Measurements from ENCODE around the gene MYO16. TPM values are rescaled to one million over a fixed set of nuclear protein-coding genes. Genes with fewer than 3 reads are reported as not detected.

The MYO16 gene
- total RNA-seq, 3 donors from 2014 or later, result 0.08 TPM; not detected in 2

DNA sequence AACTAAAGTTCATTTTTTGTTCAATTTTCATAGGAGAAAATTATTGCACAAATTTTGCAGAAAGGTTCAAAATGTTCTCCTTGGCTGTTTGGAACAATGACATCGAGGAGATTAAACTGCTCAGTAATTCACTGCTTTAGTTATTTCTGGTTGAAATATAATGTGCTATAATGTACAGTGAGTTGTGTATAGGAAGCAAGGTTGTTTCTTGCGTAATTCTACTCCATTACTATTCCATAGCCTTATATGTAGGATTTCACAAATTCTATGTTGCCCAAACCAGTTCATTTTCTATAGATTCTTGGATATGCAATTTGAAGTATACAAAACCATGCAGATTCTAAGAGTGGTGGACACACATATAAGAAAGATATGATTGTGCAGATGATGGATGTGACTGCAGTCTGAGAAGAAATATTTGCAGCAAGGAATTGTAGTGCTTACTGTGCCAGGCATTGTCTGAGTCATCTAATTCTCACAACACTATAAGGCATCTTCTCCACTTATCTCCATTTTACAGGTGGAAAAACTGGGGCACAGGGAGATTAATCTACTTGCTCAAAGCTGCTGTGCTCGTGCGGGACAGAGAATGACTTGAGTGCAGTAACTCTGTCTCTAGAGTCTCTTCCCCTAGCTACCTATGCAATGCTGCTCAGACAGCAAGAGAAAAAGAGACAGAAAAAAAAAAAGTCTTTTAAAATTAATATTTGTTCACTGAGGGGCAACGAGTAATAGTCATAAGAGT lies 515.5 kb downstream of the MYO16 start:
- DNase-seq, result no peak
- Mint-ChIP-seq H3K36me3 (ENCODE audit: insufficient read depth) (no peaks in the 10 kb centered on the region), H3K9me3 (no peaks in the 10 kb centered on the region), H3K27me3 (ENCODE audit: low read depth) (peaks cover 21% of the 10 kb centered on the region), H3K4me3 (no peak overlapping the region), H3K4me1 (ENCODE audit: low read depth) (no peaks in the 10 kb centered on the region)
- no peak for ATAC-seq

DNA sequence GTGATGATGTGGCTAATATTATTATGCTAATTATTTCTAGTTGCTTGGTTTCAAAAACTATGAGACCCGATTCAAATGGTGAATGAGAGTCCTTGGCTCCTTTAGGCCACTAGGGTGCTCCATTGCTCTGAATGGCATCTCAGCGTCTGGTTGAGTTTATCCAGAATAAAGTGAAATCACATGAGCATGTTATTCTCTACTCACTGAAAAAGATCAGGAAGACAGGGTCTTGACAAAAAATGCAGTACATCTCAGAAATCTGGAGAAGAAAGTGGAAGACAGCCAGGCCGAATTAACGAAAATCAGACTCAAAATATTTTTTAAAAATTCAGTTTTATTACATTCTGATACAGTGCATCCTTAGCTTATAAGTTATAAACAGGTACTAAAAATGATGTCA lies 516.2 kb downstream of the MYO16 start:
- ATAC-seq, result no peak
- no peak overlapping the region for H3K4me3 Mint-ChIP-seq
- no peak for DNase-seq
- H3K36me3 Mint-ChIP-seq (ENCODE audit: insufficient read depth), result no peaks in the 10 kb centered on the region
- H3K27me3 Mint-ChIP-seq (ENCODE audit: low read depth), result peaks cover 21% of the 10 kb centered on the region
- no peaks in the 10 kb centered on the region for H3K9me3 Mint-ChIP-seq
- H3K4me1 Mint-ChIP-seq (ENCODE audit: low read depth), result no peaks in the 10 kb centered on the region

DNA sequence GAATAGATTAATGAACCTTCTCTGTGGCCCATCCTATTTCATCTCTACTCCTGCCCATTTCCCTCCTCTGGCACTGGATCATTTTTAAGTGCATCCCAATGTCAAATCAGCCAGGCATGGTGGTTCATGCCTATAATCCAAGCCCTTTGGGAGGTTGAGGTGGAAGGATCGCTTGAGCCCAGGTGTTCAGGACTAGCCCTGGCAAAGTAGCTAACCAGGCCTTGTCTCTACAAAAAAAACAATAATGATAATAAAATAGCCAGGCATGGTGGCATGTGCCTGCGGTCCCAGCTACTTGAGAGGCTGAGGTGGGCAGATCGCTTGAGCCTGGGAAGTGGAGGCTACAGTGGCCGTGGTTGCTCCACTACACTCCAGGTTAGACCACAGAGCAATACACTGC lies 517.0 kb downstream of the MYO16 start:
- no peaks in the 10 kb centered on the region for H3K36me3 Mint-ChIP-seq (ENCODE audit: insufficient read depth)
- no peaks in the 10 kb centered on the region for H3K4me1 Mint-ChIP-seq (ENCODE audit: low read depth)
- ATAC-seq, result no peak
- H3K27me3 Mint-ChIP-seq (ENCODE audit: low read depth), result peaks cover 17% of the 10 kb centered on the region
- no peaks in the 10 kb centered on the region for H3K9me3 Mint-ChIP-seq
- no peak overlapping the region for H3K4me3 Mint-ChIP-seq
- DNase-seq, result no peak

DNA sequence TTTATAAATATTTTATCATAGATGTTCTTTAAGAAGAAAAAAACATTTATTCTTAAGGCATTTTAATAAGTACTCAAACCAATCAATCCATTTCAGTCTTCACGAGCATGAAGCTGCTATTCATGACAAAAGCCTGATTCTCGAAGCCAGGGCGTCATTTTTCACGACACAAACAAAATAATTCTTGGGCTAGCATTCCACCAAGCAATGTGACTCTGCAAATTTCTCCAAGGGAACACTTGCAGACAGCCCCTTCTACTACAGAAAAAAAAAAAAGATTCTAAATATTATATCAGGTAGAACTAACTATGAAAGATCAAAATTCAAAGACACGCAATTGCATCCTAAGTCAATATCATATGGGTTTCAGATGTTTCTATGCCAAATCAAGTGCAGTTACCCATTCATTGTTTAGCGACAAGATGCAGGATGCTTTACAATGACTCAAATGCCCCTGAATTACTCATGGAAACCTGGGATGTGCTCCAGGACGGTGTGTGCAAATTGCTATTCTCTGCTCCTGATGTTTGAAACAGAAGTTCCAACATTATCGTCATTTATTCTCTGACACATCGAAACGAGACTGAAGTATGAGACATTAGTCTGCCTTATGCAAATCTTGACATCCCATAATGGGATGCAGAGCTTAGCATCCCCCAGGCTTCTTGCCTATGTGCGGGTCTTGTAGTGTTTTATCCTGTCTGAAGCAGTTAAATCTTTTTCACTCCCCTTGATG lies 517.7 kb downstream of the MYO16 start:
- no peaks in the 10 kb centered on the region for H3K36me3 Mint-ChIP-seq (ENCODE audit: insufficient read depth)

DNA sequence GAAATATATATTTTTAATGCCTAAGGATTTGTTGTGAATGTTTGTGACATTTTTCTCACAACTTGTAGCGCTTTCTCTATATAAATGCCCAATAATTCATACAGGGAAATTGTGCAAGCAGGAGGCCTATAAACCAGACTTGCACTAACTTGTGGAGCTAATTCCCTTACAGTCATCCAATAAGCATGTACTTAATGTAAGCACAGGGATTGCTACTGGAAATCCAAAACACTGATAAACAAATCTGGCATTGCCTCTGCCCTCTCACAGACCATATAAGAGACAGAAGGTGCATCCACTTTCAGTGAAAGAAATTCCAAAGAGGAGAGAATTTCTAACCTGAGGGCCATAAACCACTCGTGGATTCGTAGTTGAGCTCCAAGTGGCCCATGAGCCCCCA lies 518.8 kb downstream of the MYO16 start:
- H3K9me3 Mint-ChIP-seq, result no peaks in the 10 kb centered on the region
- DNase-seq, result no peak
- peaks cover 2% of the 10 kb centered on the region for H3K27me3 Mint-ChIP-seq (ENCODE audit: low read depth)
- no peaks in the 10 kb centered on the region for H3K36me3 Mint-ChIP-seq (ENCODE audit: insufficient read depth)
- H3K4me1 Mint-ChIP-seq (ENCODE audit: low read depth), result no peaks in the 10 kb centered on the region
- H3K4me3 Mint-ChIP-seq, result no peak overlapping the region
- ATAC-seq, result no peak

More for the DNA sequence above, 517.7 kb downstream of the MYO16 start:
- Mint-ChIP-seq H3K4me1 (ENCODE audit: low read depth) (no peaks in the 10 kb centered on the region), H3K9me3 (no peaks in the 10 kb centered on the region), H3K27me3 (ENCODE audit: low read depth) (peaks cover 11% of the 10 kb centered on the region), H3K4me3 (no peak overlapping the region)
- DNase-seq (no peak), ATAC-seq (no peak)

DNA sequence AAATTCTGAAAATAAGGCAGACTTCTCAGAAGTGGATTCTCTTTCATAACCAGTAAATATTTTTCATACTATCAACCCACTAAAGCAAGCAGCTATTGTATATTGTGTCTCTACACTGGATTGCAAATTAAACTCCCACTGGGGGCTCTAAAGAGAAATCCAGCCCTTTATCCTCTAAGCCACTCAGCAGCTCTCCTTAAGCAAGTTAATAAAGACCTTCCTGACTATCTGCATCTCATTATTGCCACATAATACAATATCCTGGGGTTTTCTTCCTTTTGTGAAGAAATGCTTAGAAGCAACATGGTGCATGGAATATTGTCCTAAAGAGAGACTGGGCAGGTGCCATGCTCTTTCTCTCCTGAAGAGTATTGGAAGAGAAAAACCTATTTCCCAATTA lies 521.3 kb downstream of the MYO16 start:
- Mint-ChIP-seq H3K36me3 (ENCODE audit: insufficient read depth) (no peaks in the 10 kb centered on the region), H3K9me3 (no peaks in the 10 kb centered on the region), H3K27me3 (ENCODE audit: low read depth) (peaks cover 4% of the 10 kb centered on the region), H3K4me1 (ENCODE audit: low read depth) (no peaks in the 10 kb centered on the region), H3K4me3 (no peak overlapping the region)
- ATAC-seq (no peak), DNase-seq (no peak)

DNA sequence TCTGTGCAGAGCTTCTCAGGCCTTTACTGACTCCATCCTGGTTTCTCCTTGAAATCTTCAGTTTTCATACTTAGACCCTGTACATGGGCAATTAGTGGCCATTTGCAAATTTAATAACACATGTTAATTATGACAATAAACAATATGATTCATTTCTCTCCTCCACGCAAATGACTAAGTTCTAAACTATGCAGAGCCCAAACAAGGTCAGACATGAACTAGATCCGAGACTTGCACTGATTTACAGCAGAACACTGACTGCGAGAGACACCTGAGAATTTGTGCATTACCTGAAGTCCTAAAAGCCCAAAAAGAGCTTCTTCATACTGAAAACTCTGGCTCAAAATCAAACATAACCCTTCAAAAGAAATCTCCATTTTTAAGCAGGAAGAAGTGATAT lies 521.8 kb downstream of the MYO16 start:
- Mint-ChIP-seq H3K36me3 (ENCODE audit: insufficient read depth) (no peaks in the 10 kb centered on the region), H3K4me1 (ENCODE audit: low read depth) (no peaks in the 10 kb centered on the region), H3K27me3 (ENCODE audit: low read depth) (peaks cover 5% of the 10 kb centered on the region), H3K4me3 (no peak overlapping the region), H3K9me3 (no peaks in the 10 kb centered on the region)
- no peak for DNase-seq
- no peak for ATAC-seq

DNA sequence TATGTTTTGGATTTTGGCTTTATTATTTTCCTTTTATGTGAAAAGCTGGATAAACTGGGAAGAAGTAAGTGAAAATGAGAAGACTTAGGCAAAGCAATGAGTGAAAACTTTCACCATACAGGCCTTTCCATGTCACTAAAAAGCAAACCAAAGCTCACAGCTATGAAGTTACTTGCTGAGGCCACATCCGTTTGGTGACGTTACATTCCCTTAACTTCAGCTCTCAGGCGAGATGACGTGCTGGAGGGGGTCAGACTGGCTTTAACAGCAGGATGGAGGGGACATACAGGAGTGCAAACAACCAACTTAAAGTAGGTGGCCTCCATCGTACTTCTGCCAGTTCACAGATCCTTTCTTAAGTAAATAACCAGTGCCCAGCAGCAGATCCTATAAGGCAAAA lies 522.3 kb downstream of the MYO16 start:
- DNase-seq (no peak), ATAC-seq (no peak)
- peaks cover 7% of the 10 kb centered on the region for H3K27me3 Mint-ChIP-seq (ENCODE audit: low read depth)
- H3K9me3 Mint-ChIP-seq, result no peaks in the 10 kb centered on the region
- no peaks in the 10 kb centered on the region for H3K4me1 Mint-ChIP-seq (ENCODE audit: low read depth)
- H3K36me3 Mint-ChIP-seq (ENCODE audit: insufficient read depth), result no peaks in the 10 kb centered on the region
- H3K4me3 Mint-ChIP-seq, result no peak overlapping the region

DNA sequence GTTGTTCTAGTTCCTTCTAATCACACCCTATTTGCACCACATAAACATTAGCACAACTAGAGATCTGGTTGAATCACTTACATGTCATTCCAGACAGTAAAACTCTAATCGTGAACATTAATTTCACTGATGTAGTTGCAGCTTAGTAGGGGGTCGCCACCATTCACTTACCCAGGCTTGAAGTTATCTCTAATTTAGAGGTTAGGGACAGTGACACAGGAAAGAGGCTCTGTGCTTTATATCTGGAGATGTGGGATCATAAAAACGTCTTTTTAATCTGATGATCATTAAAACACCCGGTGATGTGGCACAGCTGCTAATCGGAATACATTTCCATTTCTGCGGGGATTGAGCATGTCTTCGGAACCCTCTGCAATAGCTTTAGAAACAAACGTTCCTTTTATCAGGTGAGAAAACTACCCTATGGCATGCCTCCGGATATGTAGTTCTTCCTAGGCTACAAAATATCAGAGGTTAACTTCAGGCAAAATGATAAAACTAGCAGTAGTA lies 523.0 kb downstream of the MYO16 start:
- Mint-ChIP-seq H3K9me3 (no peaks in the 10 kb centered on the region), H3K36me3 (ENCODE audit: insufficient read depth) (no peaks in the 10 kb centered on the region), H3K4me1 (ENCODE audit: low read depth) (no peaks in the 10 kb centered on the region), H3K4me3 (no peak overlapping the region), H3K27me3 (ENCODE audit: low read depth) (peaks cover 8% of the 10 kb centered on the region)
- no peak for DNase-seq
- ATAC-seq, result no peak

DNA sequence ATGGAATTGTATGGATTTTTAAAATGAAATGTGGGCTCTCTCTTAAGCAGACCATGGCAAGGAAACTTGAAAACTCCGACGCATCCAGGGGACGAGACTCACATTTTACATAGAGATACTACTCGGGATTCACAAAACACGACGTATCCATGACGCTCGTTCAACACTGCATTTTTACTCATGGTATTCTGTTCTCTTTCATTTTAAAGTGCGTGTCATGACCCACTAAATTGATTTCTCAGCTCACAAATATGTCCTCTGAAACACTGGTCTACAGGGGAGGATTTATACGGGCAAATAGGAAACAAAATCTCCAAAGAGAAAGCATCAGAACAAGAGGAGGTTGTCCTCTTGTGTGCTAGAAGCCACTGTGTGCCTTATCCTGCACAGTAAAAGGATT lies 523.5 kb downstream of the MYO16 start:
- H3K27me3 Mint-ChIP-seq (ENCODE audit: low read depth), result peaks cover 8% of the 10 kb centered on the region
- H3K9me3 Mint-ChIP-seq, result no peaks in the 10 kb centered on the region
- H3K4me1 Mint-ChIP-seq (ENCODE audit: low read depth), result no peaks in the 10 kb centered on the region
- H3K36me3 Mint-ChIP-seq (ENCODE audit: insufficient read depth), result no peaks in the 10 kb centered on the region
- ATAC-seq (no peak), DNase-seq (no peak)
- no peak overlapping the region for H3K4me3 Mint-ChIP-seq

DNA sequence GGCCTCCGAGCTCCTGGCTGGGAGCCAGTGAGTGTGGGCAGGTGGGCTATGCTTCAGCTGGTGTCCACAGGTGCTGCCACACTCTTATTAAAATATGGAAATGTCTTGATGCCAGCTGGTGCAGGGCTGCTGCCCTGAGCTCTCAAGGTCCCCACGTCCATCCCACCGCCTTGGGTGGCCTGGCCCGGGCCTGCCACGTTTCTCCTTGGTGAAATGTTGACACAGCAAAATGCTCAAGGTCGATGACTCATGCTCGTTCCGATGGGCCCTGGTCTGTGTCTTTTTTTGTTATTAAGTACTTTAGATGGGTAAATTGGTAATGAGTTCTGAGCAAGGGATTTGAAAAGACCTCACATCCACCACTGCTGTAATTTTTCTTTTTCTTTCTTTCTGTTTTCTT lies 524.7 kb downstream of the MYO16 start:
- Mint-ChIP-seq H3K36me3 (ENCODE audit: insufficient read depth) (no peaks in the 10 kb centered on the region), H3K4me1 (ENCODE audit: low read depth) (no peaks in the 10 kb centered on the region), H3K4me3 (no peak overlapping the region), H3K9me3 (no peaks in the 10 kb centered on the region), H3K27me3 (ENCODE audit: low read depth) (peaks cover 6% of the 10 kb centered on the region)
- DNase-seq (no peak), ATAC-seq (no peak)

DNA sequence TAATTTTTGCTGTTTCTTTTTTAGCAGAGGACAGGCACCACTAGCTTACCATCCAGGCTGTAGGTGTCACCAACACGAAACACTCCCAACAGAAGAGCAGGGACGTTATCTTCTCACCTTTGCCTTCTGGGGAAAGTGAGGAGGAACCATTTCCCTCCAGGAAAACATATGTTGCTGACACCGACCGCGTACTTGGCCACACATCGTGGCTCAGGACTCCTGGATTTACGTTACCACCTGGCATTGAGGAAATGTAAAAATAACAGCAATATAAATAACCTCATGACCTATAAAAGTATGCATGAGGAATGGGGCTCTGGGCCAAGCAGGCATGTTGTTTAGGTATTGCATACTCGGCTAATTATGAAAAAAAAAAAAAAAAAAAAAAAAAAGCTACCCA lies 525.1 kb downstream of the MYO16 start:
- no peaks in the 10 kb centered on the region for H3K36me3 Mint-ChIP-seq (ENCODE audit: insufficient read depth)
- DNase-seq, result no peak
- no peak for ATAC-seq
- H3K27me3 Mint-ChIP-seq (ENCODE audit: low read depth), result peaks cover 6% of the 10 kb centered on the region
- H3K4me3 Mint-ChIP-seq, result no peak overlapping the region
- H3K4me1 Mint-ChIP-seq (ENCODE audit: low read depth), result no peaks in the 10 kb centered on the region
- no peaks in the 10 kb centered on the region for H3K9me3 Mint-ChIP-seq

DNA sequence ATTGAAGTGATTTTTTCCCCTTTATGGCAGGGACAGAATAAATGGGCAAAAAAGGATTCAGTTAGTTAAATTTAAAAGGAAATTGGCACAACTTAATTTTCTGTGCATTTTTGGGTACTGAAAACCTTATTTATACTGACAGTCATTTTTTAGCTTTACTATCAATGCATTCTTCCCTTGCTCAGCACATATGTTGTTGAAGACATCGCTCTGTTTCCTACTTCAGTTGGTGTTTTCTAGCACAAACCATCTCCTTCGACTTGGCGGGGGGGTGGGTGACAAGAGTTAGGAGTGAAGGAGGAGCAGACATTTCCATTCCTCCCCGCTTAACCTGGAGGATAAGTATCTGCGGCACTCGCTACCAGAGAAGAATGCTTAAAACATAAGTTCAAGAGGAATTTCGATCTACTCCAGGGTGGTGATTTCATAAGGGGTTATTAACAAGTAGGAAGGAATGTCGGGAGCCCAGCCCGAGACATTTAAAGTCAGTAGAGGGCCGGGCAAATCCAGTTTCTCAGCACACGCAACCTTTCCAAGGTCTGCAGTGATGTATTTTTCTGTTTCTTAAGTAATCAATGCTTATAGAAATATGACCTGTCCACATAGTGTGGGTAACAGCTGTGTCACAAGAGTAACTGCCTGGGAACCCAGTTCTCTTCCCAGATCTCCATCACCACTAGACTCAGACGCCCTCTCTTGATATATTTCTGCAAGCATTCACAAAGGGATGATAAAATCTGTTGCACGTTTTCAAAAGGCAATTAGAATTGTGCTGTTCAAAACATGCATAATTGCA lies 525.8 kb downstream of the MYO16 start:
- H3K27me3 Mint-ChIP-seq (ENCODE audit: low read depth), result peaks cover 6% of the 10 kb centered on the region
- H3K9me3 Mint-ChIP-seq, result no peaks in the 10 kb centered on the region
- H3K4me3 Mint-ChIP-seq, result no peak overlapping the region
- ATAC-seq (no peak), DNase-seq (no peak)
- H3K4me1 Mint-ChIP-seq (ENCODE audit: low read depth), result no peaks in the 10 kb centered on the region
- no peaks in the 10 kb centered on the region for H3K36me3 Mint-ChIP-seq (ENCODE audit: insufficient read depth)

DNA sequence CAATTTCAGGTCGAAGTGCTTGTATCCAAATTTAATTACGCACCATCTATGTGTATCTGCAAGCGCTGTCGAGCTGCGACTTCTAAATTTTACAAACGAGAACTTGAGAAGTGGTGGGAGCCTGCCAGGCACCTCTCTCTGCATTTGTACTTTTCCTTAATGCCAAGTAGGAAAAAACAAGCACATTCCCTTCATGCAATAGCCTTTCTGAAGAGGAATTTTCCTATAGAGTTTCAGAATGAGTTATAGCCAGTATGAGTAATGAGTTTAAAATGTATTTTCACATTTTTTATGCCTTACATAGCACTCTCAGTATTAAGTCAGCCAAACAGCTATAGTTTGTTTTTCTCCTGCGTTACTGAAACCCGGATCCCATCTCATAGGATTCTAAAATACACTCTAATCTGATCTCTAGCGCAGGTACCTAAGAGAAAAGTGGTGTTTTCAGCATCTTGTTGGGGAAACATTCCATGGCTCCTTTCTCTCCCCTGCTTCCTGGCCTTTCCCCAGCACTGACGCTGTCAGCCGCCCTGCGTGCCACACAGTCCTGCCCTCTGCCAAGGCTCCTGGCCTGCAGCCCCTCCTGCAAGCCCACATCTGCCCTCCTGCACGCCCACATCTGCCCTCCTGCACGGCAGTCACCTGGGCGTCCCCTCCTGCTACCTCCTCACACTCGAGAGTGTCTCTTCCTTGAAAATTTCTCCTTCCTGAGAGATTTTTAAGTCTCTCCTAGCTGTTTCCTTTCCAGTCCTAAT lies 526.9 kb downstream of the MYO16 start:
- ATAC-seq, result no peak
- DNase-seq, result no peak
- no peaks in the 10 kb centered on the region for H3K36me3 Mint-ChIP-seq (ENCODE audit: insufficient read depth)
- H3K4me1 Mint-ChIP-seq (ENCODE audit: low read depth), result no peaks in the 10 kb centered on the region
- H3K27me3 Mint-ChIP-seq (ENCODE audit: low read depth), result peaks cover 6% of the 10 kb centered on the region
- H3K9me3 Mint-ChIP-seq, result no peaks in the 10 kb centered on the region
- no peak overlapping the region for H3K4me3 Mint-ChIP-seq

Measured in activated T-cell treated with anti-CD3 and anti-CD28 coated beads, Interleukin-2, amount 50 U/mL, for 4 hours (primary cell).